Tibial artery (tissue), 4 donors: Measurements from ENCODE around the gene NARF.
"Not testable (repeated sequence)": the region's sequence is repeated elsewhere in the genome, so short reads cannot be mapped to it uniquely, and the experiment has no call there.

Experiments used
- DNase-seq, 2 donors: peaks; one replicate each; pipeline ENCODE4 v3.0.0-alpha.2; 2019
- H3K27ac ChIP-seq, 2 donors: fragments of 200-600 bp; sonication (generic) in 1 of 2; 1 replicate in 1 of 2; 2 replicates in 1 of 2; pipeline ENCODE4 v1.5.1; 2018 to 2019; ENCODE audit warnings: mild to moderate bottlenecking in 1 of 2
- H3K27me3 ChIP-seq, 2 donors: fragments of 200-600 bp; sonication (generic) in 1 of 2; one replicate each; pipeline versions ENCODE4 v1.5.1 to v1.6.0; 2016 to 2019
- H3K36me3 ChIP-seq, 3 donors: fragments of 200-600 bp; sonication (generic) in 2 of 3; one replicate each; pipeline ENCODE4 v1.5.1; 2016 to 2019; ENCODE audit warnings: mild to moderate bottlenecking in 2 of 3
- H3K4me1 ChIP-seq, 4 donors: fragments of 200-600 bp; sonication (generic) in 2 of 4; 1 replicate in 3 of 4; 2 replicates in 1 of 4; pipeline ENCODE4 v1.5.1; 2016 to 2019
- H3K4me3 ChIP-seq, 2 donors: fragments of 200-600 bp; sonication (generic) in 1 of 2; 1 replicate in 1 of 2; 2 replicates in 1 of 2; pipeline ENCODE4 v1.5.1; 2018 to 2019; ENCODE audit warnings: mild to moderate bottlenecking in 2 of 2
- H3K9me3 ChIP-seq, 3 donors: fragments of 200-600 bp; sonication (generic) in 1 of 3; one replicate each; pipeline ENCODE4 v1.5.1; 2016 to 2019
- CTCF ChIP-seq, 2 experiments: fragments of 200-600 bp in 1 of 2; fragments of 450-650 bp in 1 of 2; IDR thresholded peaks; one replicate each; pipeline ENCODE4 v1.5.1; 2017 to 2019; ENCODE audit warnings: antibody characterized with exemption in 2 of 2, mild to moderate bottlenecking in 1 of 2, moderate library complexity in 1 of 2
- intact Hi-C: fragments of 100-400 bp; cut with DNase I; formaldehyde crosslinking; loops from one replicate; pipeline ENCODE4 v1.15.0; 2023; ENCODE audit warnings: low total_unique reads

Gene NARF

DNA sequence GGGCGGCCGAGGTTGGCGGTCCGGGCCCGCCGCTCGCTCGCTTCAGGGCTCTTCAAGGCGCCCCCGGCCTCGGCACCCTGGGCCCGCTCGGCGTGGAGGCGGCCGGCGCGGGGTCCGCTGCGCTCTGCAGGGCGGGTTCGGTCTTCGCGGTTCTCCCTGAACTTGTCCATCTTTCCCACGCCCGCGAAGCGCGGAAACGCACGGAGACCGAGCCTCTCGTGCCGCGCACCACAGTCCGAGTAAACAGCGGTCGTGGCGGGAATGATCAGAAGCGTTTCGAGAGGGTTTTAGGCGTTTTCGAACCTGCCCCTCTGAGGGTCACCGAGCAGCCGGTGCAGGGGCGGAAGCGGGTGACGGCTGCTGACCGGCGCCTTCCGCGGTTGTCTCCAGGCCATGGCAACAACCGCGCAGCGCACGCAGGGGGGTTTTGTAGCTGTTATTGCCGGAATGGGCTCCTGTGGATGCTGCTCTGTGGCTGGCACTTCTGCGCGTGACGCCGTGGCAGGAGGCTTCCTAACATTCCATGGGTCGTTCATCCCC lies 414 bp downstream of the NARF start:
- no peaks in the 10 kb centered on the region for H3K9me3 ChIP-seq
- peak overlapping the region; percentile 100 for H3K27ac ChIP-seq
- no peak for DNase-seq
- TF ChIP-seq CTCF (IDR thresholded peaks at IDR 0.05), result no peak
- H3K4me1 ChIP-seq, result peaks cover 0 to 30% (median 17%) of the 10 kb centered on the region in 4 donors
- intact Hi-C loops, result loop anchor here (10.0 kb wide), 1 partner anchor 96 kb away; no protein-coding TSS in a partner anchor
- H3K4me3 ChIP-seq, result peak overlapping the region; percentile 83 to 88
- no peaks in the 10 kb centered on the region for H3K27me3 ChIP-seq
- peaks cover 9 to 40% (median 38%) of the 10 kb centered on the region in 3 donors for H3K36me3 ChIP-seq

DNA sequence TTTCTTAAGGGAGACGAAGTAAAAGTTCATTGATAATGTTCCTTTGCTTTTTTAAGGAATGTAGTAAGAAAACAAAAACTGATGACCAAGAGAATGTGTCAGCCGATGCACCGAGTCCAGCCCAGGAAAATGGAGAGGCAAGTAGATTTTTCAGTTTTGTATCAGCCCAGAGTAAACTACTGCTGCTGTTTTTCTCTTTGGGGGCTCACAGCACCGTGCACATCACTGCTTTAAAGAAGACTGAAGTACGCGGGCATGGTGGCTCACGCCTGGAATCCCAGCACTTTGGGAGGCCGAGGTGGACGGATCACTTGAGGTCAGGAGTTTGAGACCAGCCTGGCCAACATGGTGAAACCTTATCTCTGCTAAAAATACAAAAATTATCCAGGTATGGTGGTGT lies 1.4 kb downstream of the NARF start:
- peaks cover 0 to 36% (median 19%) of the 10 kb centered on the region in 4 donors for H3K4me1 ChIP-seq
- not testable (repeated sequence) for H3K27ac ChIP-seq, H3K27me3 ChIP-seq, DNase-seq, H3K9me3 ChIP-seq
- peaks cover 15 to 50% (median 48%) of the 10 kb centered on the region in 3 donors for H3K36me3 ChIP-seq
- intact Hi-C loops, result loop anchor here (10.0 kb wide), 1 partner anchor 95 kb away; no protein-coding TSS in a partner anchor
- peak overlapping the region in 1 of 2 donors; percentile 83 for H3K4me3 ChIP-seq

- peaks cover 31 to 71% (median 61%) of the 10 kb centered on the region in 3 donors for H3K36me3 ChIP-seq
- H3K4me3 ChIP-seq, result no peak overlapping the region
- H3K27ac ChIP-seq, result no peak overlapping the region
Observed at GRCh38 chr17:82461827-82462524, 3.4 kb downstream of the NARF start.

DNA sequence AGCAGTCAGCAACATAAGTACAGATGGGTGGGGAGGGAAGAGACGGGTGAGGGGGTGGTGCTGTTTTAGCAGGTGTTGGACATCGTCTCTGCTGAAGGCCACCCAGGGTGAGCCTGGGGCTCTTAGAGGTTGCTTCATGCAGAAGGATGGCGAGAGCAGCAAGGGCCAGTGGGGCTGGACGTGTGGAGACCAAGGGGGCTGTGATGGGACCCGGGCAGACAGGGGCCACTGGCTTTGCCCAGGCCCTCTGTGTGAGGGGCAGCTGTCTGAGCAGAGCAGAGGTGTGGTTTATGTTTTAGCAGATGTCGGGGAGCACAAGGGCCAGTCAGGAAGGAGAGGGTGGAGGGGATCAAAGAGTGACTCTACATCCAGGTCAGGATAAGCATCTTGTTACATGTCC lies 4.8 kb downstream of the NARF start:
- DNase-seq, result no peak
- intact Hi-C loops, result no loop called here
- peaks cover 38 to 85% (median 73%) of the 10 kb centered on the region in 3 donors for H3K36me3 ChIP-seq
- H3K4me3 ChIP-seq, result no peak overlapping the region
- TF ChIP-seq CTCF (IDR thresholded peaks at IDR 0.05), result no peak
- H3K9me3 ChIP-seq, result no peaks in the 10 kb centered on the region
- H3K27me3 ChIP-seq, result no peaks in the 10 kb centered on the region
- peaks cover 0 to 22% (median 13%) of the 10 kb centered on the region in 4 donors for H3K4me1 ChIP-seq
- H3K27ac ChIP-seq, result peak overlapping the region; percentile 56 to 66

More at GRCh38 chr17:82461827-82462524, 3.4 kb downstream of the NARF start:
- intact Hi-C loops, result no loop called here
- DNase-seq, result no peak
- TF ChIP-seq CTCF (IDR thresholded peaks at IDR 0.05), result no peak
- H3K9me3 ChIP-seq, result no peaks in the 10 kb centered on the region
- no peaks in the 10 kb centered on the region for H3K27me3 ChIP-seq
- peaks cover 0 to 30% (median 19%) of the 10 kb centered on the region in 4 donors for H3K4me1 ChIP-seq

- no peak for DNase-seq
- Histone ChIP-seq H3K27me3 (no peaks in the 10 kb centered on the region), H3K27ac (peak overlapping the region; percentile 56 to 66), H3K36me3 (peaks cover 44 to 91% (median 79%) of the 10 kb centered on the region in 3 donors), H3K4me3 (no peak overlapping the region), H3K4me1 (peaks cover 0 to 21% (median 12%) of the 10 kb centered on the region in 4 donors), H3K9me3 (no peaks in the 10 kb centered on the region)
- intact Hi-C loops, result no loop called here
- TF ChIP-seq CTCF (IDR thresholded peaks at IDR 0.05), result no peak
Observed at GRCh38 chr17:82463925-82464566, 5.5 kb downstream of the NARF start.

GRCh38 chr17:82464567-82464929 lies 6.0 kb downstream of the NARF start:
- Histone ChIP-seq H3K27me3 (no peaks in the 10 kb centered on the region), H3K9me3 (no peaks in the 10 kb centered on the region), H3K4me3 (no peak overlapping the region), H3K27ac (peak overlapping the region; percentile 56 to 66), H3K4me1 (peaks cover 0 to 17% (median 7%) of the 10 kb centered on the region in 4 donors), H3K36me3 (peaks cover 49 to 96% (median 84%) of the 10 kb centered on the region in 3 donors)
- intact Hi-C loops, result no loop called here
- TF ChIP-seq CTCF (IDR thresholded peaks at IDR 0.05), result no peak
- DNase-seq, result no peak
